Muscle of leg (tissue), 11 donors: Measurements from ENCODE around the gene PIBF1. TPM values are rescaled to one million over a fixed set of nuclear protein-coding genes. Genes with fewer than 3 reads are reported as not detected.
A peak's percentile ranks its signal among the peaks of the same experiment; 100 is the strongest.

Source experiments
- DNase-seq: peaks from one replicate; pipeline ENCODE4 v3.0.0; 2013
- H3K27ac ChIP-seq: one replicate; pipeline ENCODE4 v1.5.1; 2013; ENCODE audit warnings: mild to moderate bottlenecking, low read length, control low read depth
- H3K27me3 ChIP-seq: one replicate; pipeline ENCODE4 v1.6.1; 2013; ENCODE audit warnings: low read length; ENCODE audit not compliant: control insufficient read depth, insufficient read depth
- H3K36me3 ChIP-seq: one replicate; pipeline ENCODE4 v1.6.1; 2013; ENCODE audit warnings: low read length; ENCODE audit not compliant: control insufficient read depth, insufficient read depth
- H3K4me1 ChIP-seq: one replicate; pipeline ENCODE4 v1.6.1; 2013; ENCODE audit warnings: low read length; ENCODE audit not compliant: control insufficient read depth, insufficient read depth
- H3K4me3 ChIP-seq: one replicate; pipeline ENCODE4 v1.5.1; 2013; ENCODE audit warnings: low read length, control low read depth
- H3K9me3 ChIP-seq: replicated peaks from 2 replicates; pipeline ENCODE4 v1.6.1; 2013; ENCODE audit warnings: low read depth, low read length; ENCODE audit not compliant: control insufficient read depth
- WGBS: methylation state at CpG from one replicate; pipeline ENCODE4 v1.1.5; 2013; ENCODE audit warnings: missing lambda C conversion rate; ENCODE audit not compliant: insufficient coverage; 5-methylcytosine and 5-hydroxymethylcytosine counted together
- polyA plus RNA-seq, 8 donors: library from polyadenylated mRNA; unstranded; fragments of 120-200 nt; gene quantifications; one replicate each; pipeline versions ENCODE4 v1.2.1 to v1.2.3, GENCODE V29; 2013; ENCODE audit warnings: inconsistent platforms in 1 of 8, low replicate concordance in 1 of 8; ENCODE audit not compliant: insufficient read length in 8 of 8, insufficient read depth in 1 of 8
- total RNA-seq: library from RNA; stranded (reverse); fragments of 120-200 nt; gene quantifications from one replicate; pipeline ENCODE4 v1.2.4, GENCODE V29; 2013

PIBF1 gene
- total and polyA plus RNA-seq, 9 donors = 17.1 to 29.4 (median 23.8) TPM

DNA sequence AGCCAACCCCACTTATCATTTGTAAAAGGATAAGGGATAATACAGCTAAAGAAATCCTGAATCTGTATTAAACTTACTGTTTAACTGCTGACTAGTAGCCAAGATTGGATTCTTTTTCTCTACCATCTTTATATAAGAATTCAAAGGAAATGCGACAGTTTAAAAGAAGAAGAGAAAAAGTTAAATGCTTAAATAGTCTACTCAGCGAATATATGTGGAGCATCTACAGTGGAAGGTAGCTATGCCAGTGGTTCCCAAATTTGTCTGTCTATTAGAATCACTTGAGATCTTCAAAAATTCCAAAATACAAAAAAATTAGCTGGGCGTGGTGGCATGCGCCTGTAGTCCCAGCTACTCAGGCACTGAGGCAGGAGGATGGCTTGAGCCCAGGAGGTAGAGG is 216.1 kb downstream of the PIBF1 start:
- no peak overlapping the region for H3K4me3 ChIP-seq
- WGBS = 100% methylated on average over 2 of the region's 4 CpGs
- no peak for DNase-seq

GRCh38 chr13:73000027-73000674 is 218.2 kb downstream of the PIBF1 start:
- WGBS = 63% methylated on average over 3 of the region's 4 CpGs
- DNase-seq = peak; percentile 63
- Histone ChIP-seq H3K9me3 (no peaks in the 10 kb centered on the region), H3K27me3 (no peaks in the 10 kb centered on the region), H3K4me1 (no peaks in the 10 kb centered on the region), H3K4me3 (no peak overlapping the region), H3K36me3 (peaks cover 8% of the 10 kb centered on the region), H3K27ac (no peak overlapping the region)

More for the DNA sequence above, 216.1 kb downstream of the PIBF1 start:
- no peak overlapping the region for H3K27ac ChIP-seq
- peaks cover 4% of the 10 kb centered on the region for H3K36me3 ChIP-seq
- no peaks in the 10 kb centered on the region for H3K4me1 ChIP-seq
- no peaks in the 10 kb centered on the region for H3K27me3 ChIP-seq
- H3K9me3 ChIP-seq = no peaks in the 10 kb centered on the region

- no peaks in the 10 kb centered on the region for H3K27me3 ChIP-seq
- no peak overlapping the region for H3K4me3 ChIP-seq
- H3K36me3 ChIP-seq = peaks cover 8% of the 10 kb centered on the region
- H3K9me3 ChIP-seq = no peaks in the 10 kb centered on the region
- no peak for DNase-seq
- H3K27ac ChIP-seq = no peak overlapping the region
- no peaks in the 10 kb centered on the region for H3K4me1 ChIP-seq
These were observed 220.0 kb downstream of the PIBF1 start for GRCh38 chr13:73001971-73002370.

GRCh38 chr13:73011751-73012150 is 229.8 kb downstream of the PIBF1 start:
- H3K9me3 ChIP-seq = no peaks in the 10 kb centered on the region
- DNase-seq = no peak
- H3K27ac ChIP-seq = no peak overlapping the region
- H3K4me3 ChIP-seq = no peak overlapping the region
- no peaks in the 10 kb centered on the region for H3K4me1 ChIP-seq
- no peaks in the 10 kb centered on the region for H3K27me3 ChIP-seq
- WGBS = 85% methylated on average over 4 of the region's 5 CpGs
- H3K36me3 ChIP-seq = peaks cover 2% of the 10 kb centered on the region

DNA sequence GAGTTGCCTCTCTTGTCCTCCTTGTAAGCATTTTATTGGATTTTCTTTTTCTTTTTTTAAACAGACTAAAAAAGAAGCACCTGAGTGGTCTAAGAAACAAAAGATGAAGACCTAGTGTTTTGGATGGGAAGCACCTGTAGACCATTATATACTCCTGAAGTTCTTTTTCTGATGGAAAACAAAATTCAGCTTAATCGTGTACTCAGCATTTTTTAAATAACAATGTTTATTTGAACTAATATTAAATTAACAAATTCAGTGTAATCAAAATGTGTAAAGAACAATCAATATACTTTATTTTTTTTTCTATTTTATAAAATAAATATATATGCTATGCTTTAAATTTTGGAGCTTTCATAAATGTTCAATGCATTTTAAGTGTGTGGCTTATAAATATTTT is 233.9 kb downstream of the PIBF1 start:
- Histone ChIP-seq H3K36me3 (peaks cover 6% of the 10 kb centered on the region), H3K27ac (no peak overlapping the region), H3K4me1 (no peaks in the 10 kb centered on the region), H3K4me3 (no peak overlapping the region), H3K27me3 (no peaks in the 10 kb centered on the region), H3K9me3 (no peaks in the 10 kb centered on the region)
- DNase-seq = no peak
- WGBS = no CpG with 5 or more reads among the region's 1 CpG

- no peaks in the 10 kb centered on the region for H3K27me3 ChIP-seq
- no CpG with 5 or more reads among the region's 1 CpG for WGBS
- no peaks in the 10 kb centered on the region for H3K9me3 ChIP-seq
- H3K36me3 ChIP-seq = peaks cover 5% of the 10 kb centered on the region
- H3K27ac ChIP-seq = no peak overlapping the region
- no peaks in the 10 kb centered on the region for H3K4me1 ChIP-seq
- DNase-seq = no peak
- no peak overlapping the region for H3K4me3 ChIP-seq
These were observed 236.4 kb downstream of the PIBF1 start for GRCh38 chr13:73018336-73018735.

DNA sequence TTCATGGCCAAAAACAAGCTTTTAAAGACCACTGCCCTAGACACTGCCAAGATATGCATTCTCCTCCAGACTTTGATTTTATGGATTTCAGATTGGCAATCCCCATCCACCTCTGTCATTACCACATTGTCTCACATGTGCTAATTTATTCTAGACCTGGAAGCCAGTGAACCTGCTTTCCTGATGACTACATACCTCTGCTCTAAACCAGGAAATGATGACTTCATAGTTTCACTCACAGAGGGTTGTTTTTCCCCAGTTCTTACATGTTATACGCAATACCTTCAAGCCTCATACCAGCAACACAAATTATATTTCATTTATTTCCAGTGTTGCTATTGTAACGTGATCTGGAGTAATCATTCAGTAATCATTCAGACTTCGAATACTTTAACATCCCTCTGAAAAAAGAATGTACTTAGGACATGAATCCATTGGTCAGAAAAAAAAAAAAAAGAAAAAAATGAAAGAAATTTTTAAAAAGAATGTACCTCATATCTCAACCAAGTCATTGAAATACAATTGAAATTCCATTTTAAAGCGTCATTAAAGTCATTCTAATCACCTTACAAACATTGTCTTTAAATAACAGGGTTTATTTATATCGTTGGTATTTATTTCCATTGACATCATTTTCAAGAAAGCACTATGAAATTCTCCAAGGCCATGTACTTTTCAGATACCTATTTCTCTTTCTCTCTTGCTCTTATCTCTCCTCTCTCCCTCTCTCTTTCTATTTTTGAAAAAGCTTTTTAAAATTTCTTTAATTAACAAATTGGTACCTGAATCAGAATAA is 243.5 kb downstream of the PIBF1 start:
- Histone ChIP-seq H3K9me3 (no peaks in the 10 kb centered on the region), H3K36me3 (no peaks in the 10 kb centered on the region), H3K4me3 (no peak overlapping the region), H3K27ac (no peak overlapping the region), H3K27me3 (no peaks in the 10 kb centered on the region), H3K4me1 (no peaks in the 10 kb centered on the region)
- DNase-seq = no peak
- WGBS = no CpG with 5 or more reads among the region's 5 CpGs

DNA sequence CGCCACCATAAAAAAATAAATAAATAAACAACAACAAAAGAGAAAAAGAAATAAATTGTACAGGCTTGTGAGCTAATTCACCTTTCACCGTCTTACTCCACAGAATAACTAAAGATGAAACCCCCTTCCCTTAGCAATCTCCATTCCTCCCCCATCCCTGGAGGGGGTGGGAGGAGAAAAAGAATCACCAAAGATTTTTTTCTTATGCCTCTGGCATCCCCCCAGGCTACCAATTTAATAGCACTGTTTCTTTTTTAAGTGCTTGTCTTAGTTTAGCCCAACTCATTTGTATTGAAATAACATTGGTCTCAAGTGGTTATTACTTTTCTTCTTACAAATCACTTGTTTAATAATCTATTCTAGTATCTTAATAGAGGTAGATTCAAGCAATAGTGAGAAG is 253.0 kb downstream of the PIBF1 start:
- WGBS = no CpG with 5 or more reads among the region's 2 CpGs
- no peaks in the 10 kb centered on the region for H3K4me1 ChIP-seq
- no peak for DNase-seq
- no peak overlapping the region for H3K27ac ChIP-seq
- H3K36me3 ChIP-seq = no peaks in the 10 kb centered on the region
- no peaks in the 10 kb centered on the region for H3K27me3 ChIP-seq
- no peaks in the 10 kb centered on the region for H3K9me3 ChIP-seq
- H3K4me3 ChIP-seq = no peak overlapping the region

GRCh38 chr13:73035660-73036059 is 253.7 kb downstream of the PIBF1 start:
- Histone ChIP-seq H3K27ac (no peak overlapping the region), H3K4me3 (no peak overlapping the region), H3K27me3 (no peaks in the 10 kb centered on the region), H3K9me3 (no peaks in the 10 kb centered on the region), H3K4me1 (no peaks in the 10 kb centered on the region), H3K36me3 (no peaks in the 10 kb centered on the region)
- WGBS = no CpG with 5 or more reads among the region's 2 CpGs
- DNase-seq = no peak

DNA sequence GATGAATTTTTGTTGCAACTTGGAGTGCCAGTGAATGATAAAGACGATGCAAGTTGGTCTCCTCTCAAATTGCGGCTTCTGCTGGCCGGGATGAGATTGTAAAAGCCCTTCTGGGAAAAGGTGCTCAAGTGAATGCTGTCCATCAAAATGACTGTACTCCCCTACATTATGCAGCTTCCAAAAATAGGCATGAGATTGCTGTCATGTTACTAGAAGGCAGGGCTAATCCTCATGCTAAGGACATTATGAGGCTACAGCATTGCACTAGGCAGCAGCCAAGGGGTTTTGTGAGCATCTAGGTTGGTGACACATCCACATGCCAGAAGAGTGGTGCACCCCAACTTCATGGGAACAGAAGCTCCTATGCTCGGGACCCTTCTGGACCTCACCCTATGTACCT is 254.6 kb downstream of the PIBF1 start:
- H3K4me3 ChIP-seq = no peak overlapping the region
- H3K27me3 ChIP-seq = no peaks in the 10 kb centered on the region
- no peaks in the 10 kb centered on the region for H3K9me3 ChIP-seq
- no peaks in the 10 kb centered on the region for H3K36me3 ChIP-seq
- peak; percentile 30 for DNase-seq
- H3K4me1 ChIP-seq = no peaks in the 10 kb centered on the region
- 75% methylated on average over 1 of the region's 4 CpGs for WGBS
- H3K27ac ChIP-seq = no peak overlapping the region
